ENCODE results near the gene DMWD. TPM values are rescaled to one million over a fixed set of nuclear protein-coding genes. Genes with fewer than 3 reads are reported as not detected.

Gene DMWD
- total and polyA plus RNA-seq, 2 of the 13 experiments (the other 11 are each of a cell fraction or from before 2014, with no cell fraction given) = 10.3 to 14.9 TPM

DNA sequence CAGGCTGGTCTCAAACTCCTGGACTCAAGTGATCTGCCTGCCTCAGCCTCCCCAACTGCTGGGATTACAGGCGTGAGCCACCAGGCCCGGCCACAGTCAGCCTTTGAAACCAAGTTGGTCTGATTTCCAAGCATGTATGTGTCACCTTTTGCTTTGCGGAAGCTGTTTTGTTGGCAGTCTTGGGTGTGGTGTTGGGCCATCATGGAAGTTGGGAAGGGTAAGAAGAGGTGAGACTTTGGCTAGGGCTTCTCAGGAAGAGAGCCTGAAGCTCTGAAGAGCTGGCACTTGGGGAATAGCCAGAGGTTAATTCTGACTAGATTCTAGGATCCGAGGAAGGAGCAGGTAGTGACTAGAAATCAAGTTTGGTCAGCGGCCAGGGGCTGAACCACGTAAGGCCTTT lies 19.7 kb upstream of the DMWD start:
- WGBS (ENCODE audit: low lambda C conversion rate) = 58% methylated on average over 4 of the region's 6 CpGs
- H3K79me2 ChIP-seq (ENCODE audit: insufficient read depth, low read length) = no peaks in the 10 kb centered on the region
- no peak overlapping the region for H3K9ac ChIP-seq (ENCODE audit: insufficient read depth, low read depth, low read length)
- H3K27me3 ChIP-seq (ENCODE audit: control insufficient read depth in 1 of 2, insufficient read depth in 2 of 2, low read length in 2 of 2) = no peaks in the 10 kb centered on the region; a peak in 1 of 5 replicates
- DNase-seq (ENCODE audit: low spot score) (no peak), ATAC-seq (no peak), FAIRE-seq (no peak)
- CTCF ChIA-PET (ENCODE audit: low intra/inter-chr PET ratio, low total read pairs) = no interaction called here
- no peak overlapping the region for H3K27ac ChIP-seq (ENCODE audit: extremely low read length, insufficient read depth, low read length)
- no peaks in the 10 kb centered on the region for H3K9me3 ChIP-seq (ENCODE audit: low read length)
- intact Hi-C loops (cut with micrococcal nuclease; ENCODE audit: unreplicated experiment) (no loop called here), in situ Hi-C loops (cut with HindIII; ENCODE audit: extremely low pct_ligation_motif_present, low pct_unique_long_range_greater_than_20kb) (loop anchor here (10.0 kb wide), 1 partner anchor 203 kb away; no protein-coding TSS in a partner anchor)
- H4K20me1 ChIP-seq (ENCODE audit: insufficient read depth, low read length) = no peaks in the 10 kb centered on the region
- no peak overlapping the region for H3K4me3 ChIP-seq (replicated peaks in 1 of 3; ENCODE audit: insufficient read depth in 1 of 3, low read depth in 2 of 3, low read length in 3 of 3)
- TF ChIP-seq PRPF4 (IDR thresholded peaks at IDR 0.05; ENCODE audit: low read depth, low read length, poor library complexity, severe bottlenecking) (no peak), ZZZ3 (CRISPR knock-in tag; IDR thresholded peaks at IDR 0.05; ENCODE audit: borderline replicate concordance) (no peak), ZFP37 (CRISPR knock-in tag; IDR thresholded peaks at IDR 0.05; ENCODE audit: borderline replicate concordance) (no peak), MYNN (CRISPR knock-in tag; IDR thresholded peaks at IDR 0.05; ENCODE audit: low read depth) (no peak), ZNF3 (CRISPR knock-in tag; IDR thresholded peaks at IDR 0.05) (no peak), NFE2L2 (IDR thresholded peaks at IDR 0.05; ENCODE audit: low read length) (no peak), KDM1A (CRISPR knock-in tag; IDR thresholded peaks at IDR 0.05) (no peak), ZNF777 (CRISPR knock-in tag; IDR thresholded peaks at IDR 0.05) (no peak)
- TF ChIP-seq, protein P1, sequence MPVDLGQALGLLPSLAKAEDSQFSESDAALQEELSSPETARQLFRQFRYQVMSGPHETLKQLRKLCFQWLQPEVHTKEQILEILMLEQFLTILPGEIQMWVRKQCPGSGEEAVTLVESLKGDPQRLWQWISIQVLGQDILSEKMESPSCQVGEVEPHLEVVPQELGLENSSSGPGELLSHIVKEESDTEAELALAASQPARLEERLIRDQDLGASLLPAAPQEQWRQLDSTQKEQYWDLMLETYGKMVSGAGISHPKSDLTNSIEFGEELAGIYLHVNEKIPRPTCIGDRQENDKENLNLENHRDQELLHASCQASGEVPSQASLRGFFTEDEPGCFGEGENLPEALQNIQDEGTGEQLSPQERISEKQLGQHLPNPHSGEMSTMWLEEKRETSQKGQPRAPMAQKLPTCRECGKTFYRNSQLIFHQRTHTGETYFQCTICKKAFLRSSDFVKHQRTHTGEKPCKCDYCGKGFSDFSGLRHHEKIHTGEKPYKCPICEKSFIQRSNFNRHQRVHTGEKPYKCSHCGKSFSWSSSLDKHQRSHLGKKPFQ (CRISPR knock-in tag; IDR thresholded peaks at IDR 0.05; ENCODE audit: insufficient replicate concordance) = no peak
- TF ChIP-seq, protein P2, sequence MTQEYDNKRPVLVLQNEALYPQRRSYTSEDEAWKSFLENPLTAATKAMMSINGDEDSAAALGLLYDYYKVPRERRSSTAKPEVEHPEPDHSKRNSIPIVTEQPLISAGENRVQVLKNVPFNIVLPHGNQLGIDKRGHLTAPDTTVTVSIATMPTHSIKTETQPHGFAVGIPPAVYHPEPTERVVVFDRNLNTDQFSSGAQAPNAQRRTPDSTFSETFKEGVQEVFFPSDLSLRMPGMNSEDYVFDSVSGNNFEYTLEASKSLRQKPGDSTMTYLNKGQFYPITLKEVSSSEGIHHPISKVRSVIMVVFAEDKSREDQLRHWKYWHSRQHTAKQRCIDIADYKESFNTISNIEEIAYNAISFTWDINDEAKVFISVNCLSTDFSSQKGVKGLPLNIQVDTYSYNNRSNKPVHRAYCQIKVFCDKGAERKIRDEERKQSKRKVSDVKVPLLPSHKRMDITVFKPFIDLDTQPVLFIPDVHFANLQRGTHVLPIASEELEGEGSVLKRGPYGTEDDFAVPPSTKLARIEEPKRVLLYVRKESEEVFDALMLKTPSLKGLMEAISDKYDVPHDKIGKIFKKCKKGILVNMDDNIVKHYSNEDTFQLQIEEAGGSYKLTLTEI (CRISPR knock-in tag; conservative IDR thresholded peaks at IDR 0.05) = no peak
- TF ChIP-seq, protein P3, sequence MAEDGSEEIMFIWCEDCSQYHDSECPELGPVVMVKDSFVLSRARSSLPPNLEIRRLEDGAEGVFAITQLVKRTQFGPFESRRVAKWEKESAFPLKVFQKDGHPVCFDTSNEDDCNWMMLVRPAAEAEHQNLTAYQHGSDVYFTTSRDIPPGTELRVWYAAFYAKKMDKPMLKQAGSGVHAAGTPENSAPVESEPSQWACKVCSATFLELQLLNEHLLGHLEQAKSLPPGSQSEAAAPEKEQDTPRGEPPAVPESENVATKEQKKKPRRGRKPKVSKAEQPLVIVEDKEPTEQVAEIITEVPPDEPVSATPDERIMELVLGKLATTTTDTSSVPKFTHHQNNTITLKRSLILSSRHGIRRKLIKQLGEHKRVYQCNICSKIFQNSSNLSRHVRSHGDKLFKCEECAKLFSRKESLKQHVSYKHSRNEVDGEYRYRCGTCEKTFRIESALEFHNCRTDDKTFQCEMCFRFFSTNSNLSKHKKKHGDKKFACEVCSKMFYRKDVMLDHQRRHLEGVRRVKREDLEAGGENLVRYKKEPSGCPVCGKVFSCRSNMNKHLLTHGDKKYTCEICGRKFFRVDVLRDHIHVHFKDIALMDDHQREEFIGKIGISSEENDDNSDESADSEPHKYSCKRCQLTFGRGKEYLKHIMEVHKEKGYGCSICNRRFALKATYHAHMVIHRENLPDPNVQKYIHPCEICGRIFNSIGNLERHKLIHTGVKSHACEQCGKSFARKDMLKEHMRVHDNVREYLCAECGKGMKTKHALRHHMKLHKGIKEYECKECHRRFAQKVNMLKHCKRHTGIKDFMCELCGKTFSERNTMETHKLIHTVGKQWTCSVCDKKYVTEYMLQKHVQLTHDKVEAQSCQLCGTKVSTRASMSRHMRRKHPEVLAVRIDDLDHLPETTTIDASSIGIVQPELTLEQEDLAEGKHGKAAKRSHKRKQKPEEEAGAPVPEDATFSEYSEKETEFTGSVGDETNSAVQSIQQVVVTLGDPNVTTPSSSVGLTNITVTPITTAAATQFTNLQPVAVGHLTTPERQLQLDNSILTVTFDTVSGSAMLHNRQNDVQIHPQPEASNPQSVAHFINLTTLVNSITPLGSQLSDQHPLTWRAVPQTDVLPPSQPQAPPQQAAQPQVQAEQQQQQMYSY (CRISPR knock-in tag; IDR thresholded peaks at IDR 0.05) = no peak
- TF ChIP-seq, protein P4, sequence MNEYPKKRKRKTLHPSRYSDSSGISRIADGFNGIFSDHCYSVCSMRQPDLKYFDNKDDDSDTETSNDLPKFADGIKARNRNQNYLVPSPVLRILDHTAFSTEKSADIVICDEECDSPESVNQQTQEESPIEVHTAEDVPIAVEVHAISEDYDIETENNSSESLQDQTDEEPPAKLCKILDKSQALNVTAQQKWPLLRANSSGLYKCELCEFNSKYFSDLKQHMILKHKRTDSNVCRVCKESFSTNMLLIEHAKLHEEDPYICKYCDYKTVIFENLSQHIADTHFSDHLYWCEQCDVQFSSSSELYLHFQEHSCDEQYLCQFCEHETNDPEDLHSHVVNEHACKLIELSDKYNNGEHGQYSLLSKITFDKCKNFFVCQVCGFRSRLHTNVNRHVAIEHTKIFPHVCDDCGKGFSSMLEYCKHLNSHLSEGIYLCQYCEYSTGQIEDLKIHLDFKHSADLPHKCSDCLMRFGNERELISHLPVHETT (CRISPR knock-in tag; conservative IDR thresholded peaks at IDR 0.05) = no peak
- POLR2A ChIA-PET = interaction anchor here (1.1 kb wide), 1 partner anchor 183 kb away, joined by 3 read pairs; the partner anchor contains the start of gene CCDC61
- H2AFZ ChIP-seq (ENCODE audit: low read length) = no peak overlapping the region
- no TSS peak for BruUV-seq (replicated peaks)
- H3K4me2 ChIP-seq (ENCODE audit: low read depth, low read length) = no peak overlapping the region
- peaks cover 0 to 1% of the 10 kb centered on the region in 2 experiments; a peak in 1 of 5 replicates for H3K36me3 ChIP-seq (replicated peaks in 1 of 2; ENCODE audit: control insufficient read depth in 1 of 2, insufficient read depth in 2 of 2, low read length in 2 of 2)
- H3K4me1 ChIP-seq (ENCODE audit: insufficient read depth, low read length) = peaks cover 8% of the 10 kb centered on the region
